Vagina (tissue), 2 donors: ENCODE data around the gene ZNF318. TPM values are rescaled to one million over a fixed set of nuclear protein-coding genes. Genes with fewer than 3 reads are reported as not detected.
"Not testable (repeated sequence)": the region's sequence is repeated elsewhere in the genome, so short reads cannot be mapped to it uniquely, and the experiment has no call there.

Experiments used
- DNase-seq, 2 donors: peaks; one replicate each; pipeline ENCODE4 v3.0.0-alpha.2; 2017; ENCODE audit errors: extremely low spot score in 2 of 2
- H3K27ac ChIP-seq: fragments of 200-600 bp; sonication (generic); one replicate; pipeline ENCODE4 v1.5.1; 2019
- H3K27me3 ChIP-seq: fragments of 200-600 bp; sonication (generic); one replicate; pipeline ENCODE4 v1.5.1; 2019
- H3K36me3 ChIP-seq, 2 donors: fragments of 200-600 bp; sonication (generic); one replicate each; pipeline ENCODE4 v1.5.1; 2017 to 2019
- H3K4me1 ChIP-seq: fragments of 200-600 bp; sonication (generic); one replicate; pipeline ENCODE4 v1.5.1; 2019
- H3K4me3 ChIP-seq, 2 donors: fragments of 200-600 bp; sonication (generic); 1 replicate in 1 of 2; 2 replicates in 1 of 2; pipeline ENCODE4 v1.5.1; 2016 to 2019
- H3K9me3 ChIP-seq: fragments of 200-600 bp; sonication (generic); one replicate; pipeline ENCODE4 v1.5.1; 2019
- POLR2A ChIP-seq, 2 donors: fragments of 450-650 bp; IDR thresholded peaks; one replicate each; pipeline ENCODE4 v1.6.1; 2017; ENCODE audit warnings: antibody characterized with exemption in 2 of 2, mild to moderate bottlenecking in 2 of 2, moderate library complexity in 2 of 2
- POLR2AphosphoS5 ChIP-seq, 2 donors: sonication (generic); formaldehyde crosslinking; IDR thresholded peaks; one replicate each; pipeline ENCODE4 v1.9.0; 2017; ENCODE audit warnings: antibody characterized with exemption in 2 of 2, mild to moderate bottlenecking in 2 of 2, low read depth in 1 of 2; ENCODE audit not compliant: insufficient read depth in 1 of 2
- intact Hi-C: fragments of 100-400 bp; cut with DNase I; formaldehyde crosslinking; loops from one replicate; pipeline ENCODE4 v1.15.1; 2023
- total RNA-seq: library from RNA; depleted of rRNA; stranded (reverse); fragments of >200 nt; gene quantifications from one replicate; pipeline ENCODE4 v1.2.3, GENCODE V29; 2016
- TF ChIP-seq, protein P1 (sequence below), 3 experiments: fragments of 450-650 bp in 2 of 3; fragments of 200-600 bp in 1 of 3; sonication (generic) in 1 of 3; IDR thresholded peaks; one replicate each; pipeline ENCODE4 v1.5.1; 2017 to 2019; ENCODE audit warnings: antibody characterized with exemption in 3 of 3, mild to moderate bottlenecking in 2 of 3, moderate library complexity in 2 of 3

ZNF318 gene, protein sequence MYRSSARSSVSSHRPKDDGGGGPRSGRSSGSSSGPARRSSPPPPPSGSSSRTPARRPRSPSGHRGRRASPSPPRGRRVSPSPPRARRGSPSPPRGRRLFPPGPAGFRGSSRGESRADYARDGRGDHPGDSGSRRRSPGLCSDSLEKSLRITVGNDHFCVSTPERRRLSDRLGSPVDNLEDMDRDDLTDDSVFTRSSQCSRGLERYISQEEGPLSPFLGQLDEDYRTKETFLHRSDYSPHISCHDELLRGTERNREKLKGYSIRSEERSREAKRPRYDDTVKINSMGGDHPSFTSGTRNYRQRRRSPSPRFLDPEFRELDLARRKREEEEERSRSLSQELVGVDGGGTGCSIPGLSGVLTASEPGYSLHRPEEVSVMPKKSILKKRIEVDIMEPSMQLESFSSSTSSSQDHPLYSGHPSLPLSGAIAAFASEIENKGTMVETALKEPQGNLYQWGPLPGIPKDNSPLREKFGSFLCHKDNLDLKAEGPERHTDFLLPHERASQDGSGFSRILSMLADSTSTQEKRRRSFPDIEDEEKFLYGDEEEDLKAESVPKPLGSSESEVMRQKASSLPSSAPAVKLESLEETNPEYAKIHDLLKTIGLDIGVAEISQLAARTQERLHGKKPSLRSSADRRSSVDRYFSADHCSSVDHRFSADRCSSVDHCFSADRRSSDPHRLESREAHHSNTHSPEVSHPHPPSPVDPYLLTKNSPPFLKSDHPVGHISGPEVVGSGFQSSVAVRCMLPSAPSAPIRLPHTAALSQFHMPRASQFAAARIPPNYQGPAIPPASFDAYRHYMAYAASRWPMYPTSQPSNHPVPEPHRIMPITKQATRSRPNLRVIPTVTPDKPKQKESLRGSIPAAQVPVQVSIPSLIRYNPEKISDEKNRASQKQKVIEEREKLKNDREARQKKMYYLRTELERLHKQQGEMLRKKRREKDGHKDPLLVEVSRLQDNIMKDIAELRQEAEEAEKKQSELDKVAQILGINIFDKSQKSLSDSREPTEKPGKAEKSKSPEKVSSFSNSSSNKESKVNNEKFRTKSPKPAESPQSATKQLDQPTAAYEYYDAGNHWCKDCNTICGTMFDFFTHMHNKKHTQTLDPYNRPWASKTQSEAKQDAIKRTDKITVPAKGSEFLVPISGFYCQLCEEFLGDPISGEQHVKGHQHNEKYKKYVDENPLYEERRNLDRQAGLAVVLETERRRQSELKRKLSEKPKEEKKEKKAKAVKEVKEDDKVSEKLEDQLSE (N-terminal part only)
- 17.2 TPM for total RNA-seq

DNA sequence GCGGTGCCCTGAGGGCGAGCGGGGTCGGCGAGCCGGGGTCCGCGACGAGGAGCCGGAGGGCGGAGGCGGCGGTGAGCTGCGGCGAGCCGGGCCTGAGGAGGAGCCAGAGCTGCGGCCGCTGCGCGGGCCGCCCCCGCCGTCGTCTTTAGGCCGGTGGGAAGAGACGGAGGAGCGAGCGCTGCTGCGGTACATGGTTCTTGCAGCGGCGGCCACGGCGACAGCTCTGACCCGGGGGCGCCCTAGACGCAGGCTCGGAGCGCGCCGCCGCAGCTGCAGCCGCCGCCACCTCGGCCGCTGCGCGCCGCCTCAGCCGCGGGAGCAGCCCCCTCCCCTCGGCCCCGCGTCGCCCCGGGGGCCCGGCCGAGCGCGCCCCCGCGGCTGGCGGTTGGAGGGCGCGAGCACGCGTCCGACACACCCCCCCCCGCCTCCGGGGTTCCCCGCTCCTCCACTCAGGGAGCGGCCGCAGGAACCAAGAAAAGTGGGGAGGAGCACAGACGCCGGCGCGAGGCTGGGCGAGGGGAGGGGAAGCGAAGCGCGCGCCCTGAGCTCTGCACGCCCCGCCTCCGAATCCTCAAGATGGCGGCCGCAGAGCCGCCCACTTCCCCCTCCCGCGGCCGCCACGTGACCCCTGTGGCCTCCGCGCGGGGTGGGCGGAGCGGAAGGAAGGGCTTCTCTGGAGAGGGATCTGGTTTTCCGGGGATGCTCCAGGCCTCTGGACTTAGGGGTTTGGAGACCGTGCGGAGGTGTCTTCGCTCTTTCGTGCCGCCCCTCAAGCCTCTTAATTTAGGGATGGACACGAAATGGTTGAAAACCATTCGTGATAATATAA lies at the start of gene ZNF318:
ZNF318 (minus strand) TSS at position 474 of the 829 bp plus-strand sequence; CDS start at position 192, 282 bp downstream.
- H3K36me3 ChIP-seq: peaks cover 0 to 8% of the 10 kb centered on the region in 2 donors
- no peaks in the 10 kb centered on the region for H3K9me3 ChIP-seq
- intact Hi-C loops: loop anchor here (2.0 to 10.0 kb wide), 2 partner anchors 57 to 135 kb away; partner anchors contain the start of gene ABCC10
- H3K4me1 ChIP-seq: peaks cover 34% of the 10 kb centered on the region
- TF ChIP-seq, protein P1, sequence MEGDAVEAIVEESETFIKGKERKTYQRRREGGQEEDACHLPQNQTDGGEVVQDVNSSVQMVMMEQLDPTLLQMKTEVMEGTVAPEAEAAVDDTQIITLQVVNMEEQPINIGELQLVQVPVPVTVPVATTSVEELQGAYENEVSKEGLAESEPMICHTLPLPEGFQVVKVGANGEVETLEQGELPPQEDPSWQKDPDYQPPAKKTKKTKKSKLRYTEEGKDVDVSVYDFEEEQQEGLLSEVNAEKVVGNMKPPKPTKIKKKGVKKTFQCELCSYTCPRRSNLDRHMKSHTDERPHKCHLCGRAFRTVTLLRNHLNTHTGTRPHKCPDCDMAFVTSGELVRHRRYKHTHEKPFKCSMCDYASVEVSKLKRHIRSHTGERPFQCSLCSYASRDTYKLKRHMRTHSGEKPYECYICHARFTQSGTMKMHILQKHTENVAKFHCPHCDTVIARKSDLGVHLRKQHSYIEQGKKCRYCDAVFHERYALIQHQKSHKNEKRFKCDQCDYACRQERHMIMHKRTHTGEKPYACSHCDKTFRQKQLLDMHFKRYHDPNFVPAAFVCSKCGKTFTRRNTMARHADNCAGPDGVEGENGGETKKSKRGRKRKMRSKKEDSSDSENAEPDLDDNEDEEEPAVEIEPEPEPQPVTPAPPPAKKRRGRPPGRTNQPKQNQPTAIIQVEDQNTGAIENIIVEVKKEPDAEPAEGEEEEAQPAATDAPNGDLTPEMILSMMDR (IDR thresholded peaks at IDR 0.05): no peak
- TF ChIP-seq POLR2A (IDR thresholded peaks at IDR 0.05) (peak; percentile 12 to 18), POLR2AphosphoS5 (IDR thresholded peaks at IDR 0.05; ENCODE audit: insufficient read depth in 1 of 2, low read depth in 1 of 2) (peak; percentile 85 to 93)
- H3K4me3 ChIP-seq: peak within 1 kb of the TSS; percentile 65 to 95
- peak within 1 kb of the TSS; percentile 86 for H3K27ac ChIP-seq
- H3K27me3 ChIP-seq: no peaks in the 10 kb centered on the region
- peak in 1 of 2 donors; percentile 94 for DNase-seq

DNA sequence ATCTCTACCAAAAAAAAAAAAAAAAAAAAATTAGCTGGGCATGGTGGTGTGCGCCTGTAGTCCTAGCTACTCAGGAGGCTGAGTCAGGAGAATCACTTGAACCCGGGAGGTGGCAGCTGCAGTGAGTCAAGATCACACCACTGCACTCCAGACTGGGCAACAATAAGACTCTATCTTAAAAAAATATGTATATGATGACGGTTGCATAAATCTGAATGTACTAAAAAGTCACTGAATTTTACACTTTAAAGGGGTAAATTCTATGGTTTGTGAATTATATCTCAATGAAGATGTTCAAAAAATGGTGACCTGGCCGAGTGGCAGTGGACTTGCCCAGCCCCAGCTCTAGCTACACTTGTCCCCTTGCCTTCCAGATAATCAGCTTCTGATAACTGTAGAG lies 47.5 kb upstream of the ZNF318 start:
- intact Hi-C loops: no loop called here

DNA sequence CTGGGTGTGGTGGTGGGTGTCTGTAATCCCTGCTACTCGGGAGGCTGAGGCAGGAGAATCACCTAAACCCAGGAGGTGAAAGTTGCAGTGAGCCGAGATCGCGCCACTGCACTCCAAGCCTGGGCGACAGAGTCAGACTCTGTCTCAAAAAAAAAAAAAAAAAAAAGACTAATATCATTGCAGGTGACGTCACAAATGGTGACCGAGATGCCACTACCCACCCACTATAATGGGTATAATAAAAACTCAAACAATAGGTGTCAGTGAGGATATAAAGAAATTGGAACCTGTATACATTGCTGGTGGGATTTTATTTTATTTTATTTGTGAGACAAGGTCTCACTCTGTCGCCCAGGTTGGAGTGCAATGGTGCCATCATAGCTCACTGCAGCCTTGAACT lies 45.8 kb upstream of the ZNF318 start:
- intact Hi-C loops, H3K36me3 ChIP-seq, H3K9me3 ChIP-seq, H3K27me3 ChIP-seq, H3K4me3 ChIP-seq, H3K4me1 ChIP-seq, H3K27ac ChIP-seq, DNase-seq: not testable (repeated sequence)

More for the DNA sequence above, 47.5 kb upstream of the ZNF318 start:
- H3K36me3 ChIP-seq: no peaks in the 10 kb centered on the region
- H3K4me3 ChIP-seq: no peak overlapping the region
- H3K9me3 ChIP-seq: no peaks in the 10 kb centered on the region
- no peak overlapping the region for H3K27ac ChIP-seq
- H3K27me3 ChIP-seq: no peaks in the 10 kb centered on the region
- DNase-seq: no peak
- H3K4me1 ChIP-seq: no peaks in the 10 kb centered on the region
- TF ChIP-seq POLR2A (IDR thresholded peaks at IDR 0.05): no peak
- no peak for TF ChIP-seq POLR2AphosphoS5 (IDR thresholded peaks at IDR 0.05; ENCODE audit: insufficient read depth in 1 of 2, low read depth in 1 of 2)
- TF ChIP-seq, protein P1 (IDR thresholded peaks at IDR 0.05): no peak

DNA sequence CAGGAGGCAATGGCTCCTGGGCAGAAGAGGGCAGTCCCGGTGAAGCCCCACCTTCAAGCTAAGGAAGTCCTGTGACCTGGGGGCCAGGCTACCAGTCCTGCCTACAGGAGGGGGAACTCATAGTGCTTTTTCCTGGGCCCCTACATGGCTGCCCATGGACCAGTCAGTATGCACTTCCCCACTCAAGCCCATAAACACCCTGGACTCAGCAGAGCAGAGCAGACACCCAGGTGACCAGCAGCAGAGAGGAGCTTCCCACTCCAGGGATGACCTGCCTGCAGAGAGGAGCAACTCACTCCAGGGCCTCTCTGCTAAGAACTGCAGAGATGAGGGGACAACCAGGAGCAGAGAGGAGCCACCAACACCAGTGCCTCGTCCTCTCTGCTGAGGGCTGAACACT lies 43.6 kb upstream of the ZNF318 start:
- H3K36me3 ChIP-seq: no peaks in the 10 kb centered on the region
- H3K4me3 ChIP-seq: no peak overlapping the region
- H3K9me3 ChIP-seq: no peaks in the 10 kb centered on the region
- DNase-seq: no peak
- no peak overlapping the region for H3K27ac ChIP-seq
- H3K27me3 ChIP-seq: no peaks in the 10 kb centered on the region
- TF ChIP-seq POLR2A (IDR thresholded peaks at IDR 0.05) (no peak), POLR2AphosphoS5 (IDR thresholded peaks at IDR 0.05; ENCODE audit: insufficient read depth in 1 of 2, low read depth in 1 of 2) (no peak)
- TF ChIP-seq, protein P1 (IDR thresholded peaks at IDR 0.05): no peak
- H3K4me1 ChIP-seq: no peaks in the 10 kb centered on the region
- intact Hi-C loops: no loop called here
